Middle frontal gyrus (tissue), 1 donor: ENCODE data around the gene COX14.
"Not testable (repeated sequence)": the region's sequence is repeated elsewhere in the genome, so short reads cannot be mapped to it uniquely, and the experiment has no call there.

Experiments
- DNase-seq: peaks from one replicate; pipeline ENCODE4 v3.0.0-alpha.2; 2015; ENCODE audit warnings: low spot score; ENCODE audit errors: extremely low spot score

The COX14 gene

GRCh38 chr12:50154947-50155346, 42.9 kb downstream of the COX14 start:
- not testable (repeated sequence) for DNase-seq

- no peak for DNase-seq
These were observed 44.6 kb downstream of the COX14 start for GRCh38 chr12:50156641-50157040.

GRCh38 chr12:50157259-50157658, 45.2 kb downstream of the COX14 start:
- no peak for DNase-seq

GRCh38 chr12:50160643-50161042, 48.6 kb downstream of the COX14 start:
- DNase-seq, result no peak

- DNase-seq, result no peak
These were observed 50.2 kb downstream of the COX14 start for GRCh38 chr12:50162230-50162629.

- DNase-seq, result no peak
These were observed 52.9 kb downstream of the COX14 start for GRCh38 chr12:50164963-50165362.

- DNase-seq, result peak; percentile 3
These were observed 54.7 kb downstream of the COX14 start for GRCh38 chr12:50166799-50167048.

GRCh38 chr12:50167049-50167828, 55.2 kb downstream of the COX14 start, which contains the start of gene CERS5:
TSS of gene CERS5 (minus strand) at chr12:50167369. CDS start at chr12:50167297, 72 bp downstream.
- DNase-seq, result peak; percentile 94
